ENCODE measurements around the gene C5AR2.

The C5AR2 gene

DNA sequence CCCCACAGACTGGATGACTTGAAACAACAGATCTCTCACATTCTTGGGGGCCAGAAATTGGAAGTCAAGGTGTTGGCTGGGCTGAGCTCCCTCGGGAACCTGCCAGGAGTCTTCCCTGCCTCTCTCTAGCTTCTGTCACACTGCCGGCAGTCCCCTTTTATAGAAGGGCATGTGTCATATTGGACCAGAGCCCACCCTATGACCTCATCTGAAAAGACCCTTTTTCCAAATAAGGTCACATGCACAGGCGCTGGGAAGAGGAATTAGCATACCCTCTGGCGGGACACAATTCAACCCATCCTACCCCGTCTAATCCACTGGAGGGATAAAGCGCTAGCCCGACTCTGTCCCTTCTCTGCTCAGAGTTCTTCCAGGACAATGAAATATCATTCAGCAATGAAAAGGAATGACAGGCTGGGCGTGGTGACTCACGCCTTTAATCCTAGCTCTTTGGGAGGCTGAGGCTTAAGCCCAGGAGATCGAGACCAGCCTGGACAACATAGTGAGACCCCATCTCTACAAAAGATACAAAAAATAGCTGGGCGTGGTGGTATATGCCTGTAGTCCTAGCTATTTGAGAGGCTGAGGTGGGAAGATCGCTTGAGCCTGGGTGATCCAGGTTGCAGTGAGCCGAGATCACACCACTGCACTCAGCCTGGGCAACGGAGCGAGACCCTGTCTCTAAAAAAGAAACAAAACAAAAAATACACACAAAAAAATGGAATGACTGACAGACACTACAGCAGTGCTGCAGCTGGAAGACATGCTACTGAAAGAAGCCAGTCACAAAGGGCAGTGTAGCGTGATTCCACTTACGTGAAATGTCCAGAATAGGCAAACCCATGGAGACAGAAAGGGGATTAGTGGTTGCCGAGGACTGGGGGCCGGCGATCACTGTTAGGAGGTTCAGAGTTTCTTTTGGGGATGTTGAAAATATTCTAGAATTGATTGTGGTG lies 58.8 kb downstream of the C5AR2 start:
- DNase-seq, result no peak

DNA sequence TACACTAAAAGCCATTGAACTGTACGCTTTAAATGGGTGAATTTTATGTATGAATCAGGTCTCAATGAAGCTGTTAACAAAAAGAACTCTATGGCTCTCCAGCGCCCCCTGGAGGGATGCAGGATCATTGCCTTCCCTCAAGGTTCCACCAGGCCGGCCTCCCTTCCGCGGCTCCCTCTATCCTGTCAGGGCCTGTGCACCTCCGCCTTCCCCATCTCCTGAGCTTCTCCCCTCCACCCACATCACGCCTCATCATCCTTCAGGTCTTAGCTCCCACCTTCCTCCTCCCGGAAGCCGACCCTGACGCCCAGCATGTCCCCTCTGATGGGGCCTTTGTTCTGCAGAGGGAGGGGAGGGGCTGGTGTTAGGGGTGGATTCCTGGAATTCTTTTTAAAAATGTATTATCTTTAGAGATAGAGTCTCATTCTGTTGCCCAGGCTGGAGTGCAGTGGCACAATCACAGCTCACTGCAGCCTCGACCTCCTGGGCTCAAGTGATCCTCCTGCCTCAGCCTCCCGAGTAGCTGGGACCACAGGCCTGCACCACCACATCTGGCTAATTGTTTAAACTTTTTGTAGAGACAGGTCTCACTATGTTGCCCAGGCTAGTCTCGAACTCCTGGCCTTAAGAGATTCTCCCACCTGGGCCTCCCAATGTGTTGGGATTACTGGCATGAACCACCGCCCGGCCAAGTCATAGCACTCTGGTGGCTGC lies 59.7 kb downstream of the C5AR2 start:
- peak; percentile 71 for DNase-seq

Measured in NCI-H2029 treated with DMSO at 0.1 percent for 48 hours (cell line).